GM12878 (cell line): Measurements from ENCODE around the gene KLHL1. TPM values are rescaled to one million over a fixed set of nuclear protein-coding genes. Genes with fewer than 3 reads are reported as not detected.

Experiments used
- ATAC-seq: fragments of 200-7000 bp; cut with Tn5 transposase; 3 replicates; pipeline ENCODE4 v1.9.1; 2020; ENCODE audit warnings: mild to moderate bottlenecking, moderate library complexity
- BruUV-seq: library from RNA; stranded (reverse); fragments of 400-500 nt; replicated peaks from 2 replicates; lab custom pipeline; 2021; lab: Mats Ljungman, UMichigan
- CTCF ChIA-PET: fragments of 300-600 bp; sonication (Branson Sonifier 250); formaldehyde crosslinking; extraction: SDS; loops from one replicate; lab custom pipeline; 2021; ENCODE audit warnings: inconsistent platforms; lab: Yijun Ruan, JAX
- POLR2A ChIA-PET: fragments of 350-600 bp; formaldehyde crosslinking; extraction: SDS; loops from one replicate; lab custom pipeline; 2021; ENCODE audit warnings: inconsistent platforms; lab: Charles Lee
- RAD21 ChIA-PET: fragments of 300-600 bp; sonication (Branson Sonifier 250); formaldehyde crosslinking; loops from one replicate; lab custom pipeline; 2023; ENCODE audit warnings: antibody characterized with exemption; ENCODE audit not compliant: unreplicated experiment; lab: Charles Lee
- SMC1A ChIA-PET: fragments of 300-600 bp; sonication (Branson Sonifier 250); formaldehyde crosslinking; loops from one replicate; lab custom pipeline; 2023; ENCODE audit not compliant: unreplicated experiment, uncharacterized antibody; lab: Charles Lee
- DNase-seq: peaks from one replicate; pipeline ENCODE4 v3.0.0-alpha.2; 2011; ENCODE audit warnings: low read depth, low spot score
- FAIRE-seq: peaks from 3 replicates; lab custom pipeline; 2011; peaks lifted over from hg19 to GRCh38; lab: Jason Lieb, UNC
- H2AFZ ChIP-seq: 2 replicates; pipeline ENCODE4 v1.6.0; 2011; ENCODE audit warnings: low read depth, low read length, control low read depth; ENCODE audit not compliant: control insufficient read depth
- H3K27ac ChIP-seq: 2 replicates; pipeline ENCODE4 v1.5.1; 2011; ENCODE audit warnings: control low read depth; ENCODE audit not compliant: control insufficient read depth, insufficient read depth
- H3K27me3 ChIP-seq, 2 experiments: replicated peaks in 1 of 2; 2 replicates each; pipeline versions ENCODE4 v1.6.0 to v1.6.1; 2011; ENCODE audit warnings: low read length in 1 of 2; ENCODE audit not compliant: control insufficient read depth in 2 of 2, insufficient read depth in 2 of 2
- H3K36me3 ChIP-seq, 2 experiments: 2 replicates each; pipeline ENCODE4 v1.5.1; 2011; ENCODE audit warnings: low read length in 1 of 2; ENCODE audit not compliant: control insufficient read depth in 2 of 2, insufficient read depth in 2 of 2
- H3K4me1 ChIP-seq: 2 replicates; pipeline ENCODE4 v1.6.1; 2011; ENCODE audit warnings: mild to moderate bottlenecking, low read length, moderate library complexity, mixed read lengths; ENCODE audit not compliant: control insufficient read depth, insufficient read depth
- H3K4me2 ChIP-seq: 2 replicates; pipeline ENCODE4 v1.6.0; 2011; ENCODE audit warnings: control low read depth; ENCODE audit not compliant: control insufficient read depth, insufficient read depth
- H3K4me3 ChIP-seq: fragments of 200-600 bp; sonication (generic); 2 replicates; pipeline ENCODE4 v1.5.1; 2016
- H3K79me2 ChIP-seq: 2 replicates; pipeline ENCODE4 v1.6.0; 2011; ENCODE audit warnings: low read length; ENCODE audit not compliant: control insufficient read depth, insufficient read depth
- H3K9ac ChIP-seq: 2 replicates; pipeline ENCODE4 v1.8.0; 2011; ENCODE audit warnings: low read length, control low read depth, mixed read lengths; ENCODE audit not compliant: control insufficient read depth, insufficient read depth
- H3K9me3 ChIP-seq: replicated peaks from 3 replicates; pipeline ENCODE4 v1.5.1; 2011; ENCODE audit warnings: mild to moderate bottlenecking, low read length; ENCODE audit not compliant: control insufficient read depth, insufficient read depth
- H4K20me1 ChIP-seq: 2 replicates; pipeline ENCODE4 v1.6.0; 2011; ENCODE audit not compliant: control insufficient read depth, insufficient read depth
- BCL3 ChIP-seq: IDR thresholded peaks from 2 replicates; pipeline ENCODE4 v1.6.1; 2011; ENCODE audit warnings: borderline replicate concordance, low read depth, mild to moderate bottlenecking, moderate library complexity, low read length; ENCODE audit not compliant: insufficient read depth, poor library complexity, severe bottlenecking
- CBFB ChIP-seq: IDR thresholded peaks from 2 replicates; pipeline ENCODE4 v1.6.1; 2016; ENCODE audit warnings: antibody characterized with exemption, low read depth
- CEBPB ChIP-seq, 2 experiments: fragments of 150-350 bp in 1 of 2; IDR thresholded peaks; 2 replicates each; pipeline ENCODE4 v1.6.1; 2012 to 2014; ENCODE audit warnings: low read depth in 2 of 2, low read length in 2 of 2, borderline replicate concordance in 1 of 2, inconsistent platforms in 1 of 2
- CTCF ChIP-seq, 3 experiments: IDR thresholded peaks in 2 of 3; conservative IDR thresholded peaks in 1 of 3; 2 replicates each; pipeline ENCODE4 v1.5.1; 2011; ENCODE audit warnings: low read depth in 3 of 3, low read length in 3 of 3, mild to moderate bottlenecking in 3 of 3, control low read depth in 2 of 3, moderate library complexity in 2 of 3, inconsistent platforms in 1 of 3, mixed read lengths in 1 of 3; ENCODE audit not compliant: control insufficient read depth in 2 of 3, insufficient read depth in 1 of 3; ENCODE audit errors: extremely low read depth in 1 of 3
- HSF1 ChIP-seq: fragments of 150-350 bp; IDR thresholded peaks from 2 replicates; pipeline ENCODE4 v1.6.1; 2014; ENCODE audit warnings: mild to moderate bottlenecking, low read depth, low read length
- IKZF1 ChIP-seq: fragments of 450-650 bp; conservative IDR thresholded peaks from 2 replicates; pipeline ENCODE4 v1.6.1; 2017; ENCODE audit warnings: antibody characterized with exemption, mild to moderate bottlenecking
- JUNB ChIP-seq: IDR thresholded peaks from 2 replicates; pipeline ENCODE4 v1.6.1; 2016; ENCODE audit warnings: antibody characterized with exemption, mild to moderate bottlenecking
- KLF5 ChIP-seq: fragments of 450-650 bp; IDR thresholded peaks from 2 replicates; pipeline ENCODE4 v1.6.1; 2014; ENCODE audit warnings: mild to moderate bottlenecking; ENCODE audit not compliant: partially characterized antibody
- MYC ChIP-seq: IDR thresholded peaks from 2 replicates; pipeline ENCODE4 v1.6.1; 2011; ENCODE audit warnings: mild to moderate bottlenecking, low read length, moderate library complexity, inconsistent platforms; ENCODE audit not compliant: insufficient read depth, insufficient replicate concordance, insufficient read length, severe bottlenecking
- NFYB ChIP-seq: IDR thresholded peaks from 2 replicates; pipeline ENCODE4 v1.6.1; 2011; ENCODE audit warnings: low read depth, mild to moderate bottlenecking, low read length, improper control_type of control experiment, moderate library complexity; ENCODE audit not compliant: insufficient read depth
- NR2F1 ChIP-seq: fragments of 450-650 bp; conservative IDR thresholded peaks from 2 replicates; pipeline ENCODE4 v1.6.1; 2017; ENCODE audit warnings: mild to moderate bottlenecking
- SP1 ChIP-seq: IDR thresholded peaks from one replicate; pipeline ENCODE4 v1.6.1; 2011; ENCODE audit warnings: low read depth, low read length
- STAT3 ChIP-seq: IDR thresholded peaks from 2 replicates; pipeline ENCODE4 v1.6.1; 2011; ENCODE audit warnings: low read depth, low read length, improper control_type of control experiment
- TBL1XR1 ChIP-seq: IDR thresholded peaks from 2 replicates; pipeline ENCODE4 v1.6.1; 2012; ENCODE audit warnings: low read depth, low read length, improper control_type of control experiment
- WGBS: methylation state at CpG from one replicate; pipeline ENCODE4 v1.1.6; 2016; ENCODE audit warnings: low lambda C conversion rate; ENCODE audit not compliant: insufficient replicate concordance, insufficient coverage; ENCODE audit errors: missing lambda C conversion rate; 5-methylcytosine and 5-hydroxymethylcytosine counted together
- in situ Hi-C: fragments of 300-500 bp; cut with MboI; formaldehyde crosslinking; loops from 9 replicates; pipeline ENCODE4 v1.14.3; 2018; ENCODE audit warnings: mixed read lengths
- intact Hi-C: fragments of 100-400 bp; cut with micrococcal nuclease; formaldehyde crosslinking; loops from one replicate; pipeline ENCODE4 v1.14.2; 2022; ENCODE audit not compliant: unreplicated experiment
- polyA plus RNA-seq, 11 experiments: library from polyadenylated mRNA; depleted of rRNA in 4 of 11; unstranded in 6 of 11; stranded (reverse) in 5 of 11; fragments of >200 nt; fragmentation: Nextera tagmentation in 4 of 11; fragmentation: Illumina TruSeq in 1 of 11; extraction: Ambion mirVana in 4 of 11; extraction: Trizol in 1 of 11; gene quantifications; 1 replicate in 1 of 11; 2 replicates in 10 of 11; pipeline versions ENCODE4 v1.2.1 to v1.2.3, GENCODE V29; 2011 to 2016; ENCODE audit warnings: inconsistent platforms in 2 of 11, missing spikeins in 2 of 11, low read depth in 1 of 11
- total RNA-seq, 4 experiments: library from RNA; depleted of rRNA in 3 of 4; stranded (reverse); fragments of >200 nt in 3 of 4; fragmentation: Illumina TruSeq in 1 of 4; extraction: Trizol in 1 of 4; gene quantifications; 2 replicates each; pipeline versions ENCODE4 v1.2.1 to v1.2.3, GENCODE V29; 2013 to 2021

KLHL1 gene
- total and polyA plus RNA-seq, 10 of the 15 experiments (the other 5 are each of a cell fraction or from before 2014, with no cell fraction given): 0.02 to 0.13 (median 0.05) TPM; not detected in 2

GRCh38 chr13:70080012-70080411 is 28.2 kb downstream of the KLHL1 start:
- no peaks in the 10 kb centered on the region for H3K4me1 ChIP-seq
- no peak overlapping the region for H2AFZ ChIP-seq
- BruUV-seq: no TSS peak
- ATAC-seq (no peak), DNase-seq (no peak), FAIRE-seq (no peak)
- no peak for TF ChIP-seq CTCF (IDR thresholded peaks at IDR 0.05 in 2 of 3, conservative IDR thresholded peaks at IDR 0.05 in 1 of 3; ENCODE audit: control insufficient read depth in 2 of 3, extremely low read depth in 1 of 3, insufficient read depth in 1 of 3, low read depth in 3 of 3, low read length in 3 of 3)
- TF ChIP-seq TBL1XR1: no peak
- TF ChIP-seq NR2F1: no peak
- TF ChIP-seq IKZF1: no peak
- ChIA-PET SMC1A (no interaction called here), POLR2A (no interaction called here), CTCF (no interaction called here), RAD21 (no interaction called here)
- H3K9ac ChIP-seq: no peak overlapping the region
- no peaks in the 10 kb centered on the region for H3K9me3 ChIP-seq
- H3K4me3 ChIP-seq: no peak overlapping the region
- no peak overlapping the region for H3K4me2 ChIP-seq
- intact Hi-C loops (no loop called here), in situ Hi-C loops (no loop called here)
- no peaks in the 10 kb centered on the region for H3K27me3 ChIP-seq
- H4K20me1 ChIP-seq: no peaks in the 10 kb centered on the region
- WGBS: 2% methylated on average over 4 of the region's 4 CpGs
- no peaks in the 10 kb centered on the region for H3K79me2 ChIP-seq
- no peak overlapping the region for H3K27ac ChIP-seq
- H3K36me3 ChIP-seq: no peaks in the 10 kb centered on the region

GRCh38 chr13:70054572-70054971 is 53.7 kb downstream of the KLHL1 start:
- no peak overlapping the region for H3K4me2 ChIP-seq
- no peaks in the 10 kb centered on the region for H4K20me1 ChIP-seq
- H3K4me1 ChIP-seq: no peaks in the 10 kb centered on the region
- ChIA-PET CTCF (no interaction called here), SMC1A (interaction anchor here (0.6 to 0.8 kb wide), 2 partner anchors 15 to 179 kb away, joined by 3 read pairs; no protein-coding TSS in a partner anchor), POLR2A (no interaction called here), RAD21 (no interaction called here)
- in situ Hi-C loops (no loop called here), intact Hi-C loops (no loop called here)
- no peaks in the 10 kb centered on the region for H3K79me2 ChIP-seq
- FAIRE-seq (no peak), DNase-seq (no peak), ATAC-seq (no peak)
- H3K27me3 ChIP-seq: no peaks in the 10 kb centered on the region
- BruUV-seq: no TSS peak
- no peak overlapping the region for H2AFZ ChIP-seq
- no peak overlapping the region for H3K27ac ChIP-seq
- no peaks in the 10 kb centered on the region for H3K9me3 ChIP-seq
- no peaks in the 10 kb centered on the region for H3K36me3 ChIP-seq
- H3K4me3 ChIP-seq: no peak overlapping the region
- no peak overlapping the region for H3K9ac ChIP-seq
- TF ChIP-seq STAT3 (no peak), BCL3 (no peak), NR2F1 (no peak), NFYB (no peak), CBFB (no peak), KLF5 (no peak), SP1 (no peak), JUNB (no peak), MYC (no peak), CEBPB (IDR thresholded peaks at IDR 0.05; ENCODE audit: borderline replicate concordance in 1 of 2, low read depth in 2 of 2, low read length in 2 of 2) (no peak), HSF1 (no peak)
